DMS114 treated with DMSO at 0.1 percent for 48 hours (cell line): Measurements from ENCODE around the gene FAM219A.
A peak's percentile ranks its signal among the peaks of the same experiment; 100 is the strongest.
"Not testable (repeated sequence)": the region's sequence is repeated elsewhere in the genome, so short reads cannot be mapped to it uniquely, and the experiment has no call there.

Experiments used
- DNase-seq: peaks from one replicate; lab custom pipeline; 2025; ENCODE audit not compliant: unreplicated experiment; lab: John Stamatoyannopoulos, UW

FAM219A gene

GRCh38 chr9:34446951-34447350 lies 11.4 kb downstream of the FAM219A start:
- no peak for DNase-seq

- DNase-seq: no peak
Observed at GRCh38 chr9:34446468-34446891, 11.9 kb downstream of the FAM219A start.

- DNase-seq: no peak
Observed at GRCh38 chr9:34443976-34444375, 14.4 kb downstream of the FAM219A start.

GRCh38 chr9:34443533-34443932 lies 14.8 kb downstream of the FAM219A start:
- DNase-seq: no peak

- no peak for DNase-seq
Observed at GRCh38 chr9:34442770-34443169, 15.6 kb downstream of the FAM219A start.

GRCh38 chr9:34440017-34440416 lies 18.4 kb downstream of the FAM219A start:
- no peak for DNase-seq

- not testable (repeated sequence) for DNase-seq
Observed at GRCh38 chr9:34438465-34438864, 19.9 kb downstream of the FAM219A start.

- DNase-seq: not testable (repeated sequence)
Observed at GRCh38 chr9:34437926-34438307, 20.5 kb downstream of the FAM219A start.

GRCh38 chr9:34437006-34437925 lies 21.1 kb downstream of the FAM219A start:
- DNase-seq: peak; percentile 16

- DNase-seq: no peak
Observed at GRCh38 chr9:34431667-34432066, 26.7 kb downstream of the FAM219A start.

- DNase-seq: no peak
Observed at GRCh38 chr9:34430843-34431437, 27.4 kb downstream of the FAM219A start.

GRCh38 chr9:34428325-34428958 lies 29.9 kb downstream of the FAM219A start:
- no peak for DNase-seq

- no peak for DNase-seq
Observed at GRCh38 chr9:34426347-34427074, 31.9 kb downstream of the FAM219A start.

GRCh38 chr9:34419716-34420504 lies 38.5 kb downstream of the FAM219A start:
- DNase-seq: no peak

GRCh38 chr9:34417734-34418133 lies 40.6 kb downstream of the FAM219A start:
- no peak for DNase-seq

- no peak for DNase-seq
Observed at GRCh38 chr9:34413231-34413852, 45.0 kb downstream of the FAM219A start.

GRCh38 chr9:34412336-34412735 lies 46.0 kb downstream of the FAM219A start:
- DNase-seq: no peak

GRCh38 chr9:34409154-34409553 lies 49.2 kb downstream of the FAM219A start:
- no peak for DNase-seq

- no peak for DNase-seq
Observed at GRCh38 chr9:34408173-34408572, 50.2 kb downstream of the FAM219A start.

GRCh38 chr9:34406219-34406618 lies 52.2 kb downstream of the FAM219A start:
- no peak for DNase-seq
